ENCODE data around the gene OR10G7. TPM values are rescaled to one million over a fixed set of nuclear protein-coding genes. Genes with fewer than 3 reads are reported as not detected.

The OR10G7 gene
- total RNA-seq, 1 experiment from 2014 or later = not detected

GRCh38 chr11:124074554-124074953 is 33.4 kb upstream of the OR10G7 start:
- H2AFZ ChIP-seq (ENCODE audit: low read length) = no peak overlapping the region
- ChIA-PET POLR2A (ENCODE audit: unreplicated experiment) (no interaction called here), CTCF (no interaction called here)
- no peaks in the 10 kb centered on the region for H3K9me3 ChIP-seq (ENCODE audit: low read length)
- intact Hi-C loops (cut with micrococcal nuclease) = no loop called here
- DNase-seq (no peak), ATAC-seq (no peak)
- TF ChIP-seq EZH2 (IDR thresholded peaks at IDR 0.05; ENCODE audit: low read length, unreplicated experiment) (no peak), EZH2phosphoT487 (IDR thresholded peaks at IDR 0.05; ENCODE audit: borderline replicate concordance, low read length) (no peak), CTCF (conservative IDR thresholded peaks at IDR 0.05; ENCODE audit: low read depth, low read length) (no peak)
- no peak overlapping the region for H3K9ac ChIP-seq (ENCODE audit: low read length)
- peaks cover 57% of the 10 kb centered on the region for H3K27me3 ChIP-seq (ENCODE audit: low read length)
- no peak overlapping the region for H3K4me2 ChIP-seq (ENCODE audit: low read length)
- no peaks in the 10 kb centered on the region for H3K9me2 ChIP-seq (replicated peaks; ENCODE audit: low read length)
- no peaks in the 10 kb centered on the region for H3K79me2 ChIP-seq (ENCODE audit: low read length)
- H3K4me1 ChIP-seq (ENCODE audit: insufficient read depth, low read length) = no peaks in the 10 kb centered on the region
- H3F3A ChIP-seq (ENCODE audit: low read length, unreplicated experiment) = no peaks in the 10 kb centered on the region
- no peak overlapping the region for H3K27ac ChIP-seq (ENCODE audit: low read length)
- no peak overlapping the region for H3K4me3 ChIP-seq (ENCODE audit: low read length)
- no peaks in the 10 kb centered on the region for H3K36me3 ChIP-seq (ENCODE audit: low read depth, low read length)
- H4K20me1 ChIP-seq (ENCODE audit: low read length) = no peaks in the 10 kb centered on the region
- no TSS peak for BruUV-seq (replicated peaks)

GRCh38 chr11:124072147-124072546 is 31.0 kb upstream of the OR10G7 start:
- no TSS peak for BruUV-seq (replicated peaks)
- Histone ChIP-seq H3K4me3 (ENCODE audit: low read length) (no peak overlapping the region), H4K20me1 (ENCODE audit: low read length) (no peaks in the 10 kb centered on the region), H3K9me2 (replicated peaks; ENCODE audit: low read length) (no peaks in the 10 kb centered on the region), H3K27me3 (ENCODE audit: low read length) (peaks cover 66% of the 10 kb centered on the region), H3K9me3 (ENCODE audit: low read length) (no peaks in the 10 kb centered on the region), H3K36me3 (ENCODE audit: low read depth, low read length) (no peaks in the 10 kb centered on the region), H3K79me2 (ENCODE audit: low read length) (no peaks in the 10 kb centered on the region), H3F3A (ENCODE audit: low read length, unreplicated experiment) (no peaks in the 10 kb centered on the region), H3K9ac (ENCODE audit: low read length) (no peak overlapping the region), H2AFZ (ENCODE audit: low read length) (no peak overlapping the region), H3K4me2 (ENCODE audit: low read length) (no peak overlapping the region), H3K4me1 (ENCODE audit: insufficient read depth, low read length) (no peaks in the 10 kb centered on the region), H3K27ac (ENCODE audit: low read length) (no peak overlapping the region)
- TF ChIP-seq CTCF (conservative IDR thresholded peaks at IDR 0.05; ENCODE audit: low read depth, low read length) (no peak), EZH2 (IDR thresholded peaks at IDR 0.05; ENCODE audit: low read length, unreplicated experiment) (no peak), EZH2phosphoT487 (IDR thresholded peaks at IDR 0.05; ENCODE audit: borderline replicate concordance, low read length) (no peak)
- ChIA-PET CTCF (interaction anchor here (1.5 kb wide), 1 partner anchor 123 kb away, joined by 8 read pairs; no protein-coding TSS in a partner anchor), POLR2A (ENCODE audit: unreplicated experiment) (no interaction called here)
- DNase-seq = no peak
- intact Hi-C loops (cut with micrococcal nuclease) = no loop called here
- ATAC-seq = no peak

- Histone ChIP-seq H3K9me3 (ENCODE audit: low read length) (no peaks in the 10 kb centered on the region), H4K20me1 (ENCODE audit: low read length) (no peaks in the 10 kb centered on the region), H3F3A (ENCODE audit: low read length, unreplicated experiment) (no peaks in the 10 kb centered on the region), H3K27ac (ENCODE audit: low read length) (no peak overlapping the region), H2AFZ (ENCODE audit: low read length) (no peak overlapping the region), H3K79me2 (ENCODE audit: low read length) (no peaks in the 10 kb centered on the region), H3K9ac (ENCODE audit: low read length) (no peak overlapping the region), H3K4me1 (ENCODE audit: insufficient read depth, low read length) (no peaks in the 10 kb centered on the region), H3K4me2 (ENCODE audit: low read length) (no peak overlapping the region), H3K4me3 (ENCODE audit: low read length) (no peak overlapping the region), H3K27me3 (ENCODE audit: low read length) (peaks cover 67% of the 10 kb centered on the region), H3K36me3 (ENCODE audit: low read depth, low read length) (no peaks in the 10 kb centered on the region), H3K9me2 (replicated peaks; ENCODE audit: low read length) (no peaks in the 10 kb centered on the region)
- intact Hi-C loops (cut with micrococcal nuclease) = loop anchor here (1.0 kb wide), 2 partner anchors 124 to 259 kb away; no protein-coding TSS in a partner anchor
- no TSS peak for BruUV-seq (replicated peaks)
- ATAC-seq (no peak), DNase-seq (no peak)
- TF ChIP-seq CTCF (conservative IDR thresholded peaks at IDR 0.05; ENCODE audit: low read depth, low read length) (no peak), EZH2phosphoT487 (IDR thresholded peaks at IDR 0.05; ENCODE audit: borderline replicate concordance, low read length) (no peak), EZH2 (IDR thresholded peaks at IDR 0.05; ENCODE audit: low read length, unreplicated experiment) (no peak)
- POLR2A ChIA-PET (ENCODE audit: unreplicated experiment) = no interaction called here
- CTCF ChIA-PET = interaction anchor here (0.5 to 1.5 kb wide), 5 partner anchors 15 to 239 kb away, joined by 3 to 8 read pairs (median 3); no protein-coding TSS in a partner anchor
These were observed 30.5 kb upstream of the OR10G7 start for GRCh38 chr11:124071623-124071948.
